Measurements from ENCODE around the gene SLC35E2B. TPM values are rescaled to one million over a fixed set of nuclear protein-coding genes. Genes with fewer than 3 reads are reported as not detected.
"Not testable (repeated sequence)": the region's sequence is repeated elsewhere in the genome, so short reads cannot be mapped to it uniquely, and the experiment has no call there.

The SLC35E2B gene
- total and polyA plus RNA-seq, 3 experiments from 2014 or later: 29.7 to 47.5 (median 29.9) TPM

DNA sequence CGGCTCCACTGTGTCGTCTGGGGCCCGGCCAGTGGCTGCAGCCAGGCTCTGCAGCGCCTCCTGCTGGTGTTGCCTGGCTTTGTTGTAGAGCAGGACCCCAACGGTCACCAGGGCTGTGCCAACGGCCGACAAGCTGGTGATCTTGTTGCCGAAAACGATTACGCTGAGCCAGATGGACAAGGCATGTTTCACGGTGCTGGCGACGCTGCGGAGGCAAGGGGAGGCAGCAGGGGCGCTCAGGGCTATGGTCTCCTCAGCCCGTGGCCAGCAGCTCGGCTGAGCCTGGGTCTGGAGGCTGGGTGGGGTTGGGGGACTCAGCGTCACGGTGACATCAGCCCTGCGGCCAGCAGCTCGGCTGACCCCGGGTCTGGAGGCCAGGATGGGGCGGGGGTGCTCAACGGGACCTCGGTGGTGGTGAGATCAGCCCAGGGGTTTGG lies 26.8 kb downstream of the SLC35E2B start:
- Histone ChIP-seq H3K36me3 (ENCODE audit: insufficient read depth, low read length) (peaks cover 11% of the 10 kb centered on the region), H3K4me1 (ENCODE audit: insufficient read depth, low read length) (no peaks in the 10 kb centered on the region), H3K27me3 (ENCODE audit: insufficient read depth, low read length, poor library complexity, severe bottlenecking) (no peaks in the 10 kb centered on the region), H3K27ac (ENCODE audit: low read depth, low read length) (no peak overlapping the region), H3K4me3 (ENCODE audit: low read length) (no peak overlapping the region), H3K9me3 (ENCODE audit: low read length) (no peaks in the 10 kb centered on the region)
- Mint-ChIP-seq H3K27ac (peak overlapping the region in 1 of 8 donors; percentile 70), H3K9me3 (no peaks in the 10 kb centered on the region), H3K27me3 (no peaks in the 10 kb centered on the region), H3K4me3 (no peak overlapping the region), H3K36me3 (peaks cover 3 to 39% (median 4%) of the 10 kb centered on the region in 3 donors), H3K4me1 (peaks cover 3 to 8% (median 7%) of the 10 kb centered on the region in 3 donors)
- ChIA-PET CTCF (interaction anchor here (1.6 kb wide), 1 partner anchor 44 kb away, joined by 4 read pairs; no protein-coding TSS in a partner anchor), POLR2A (no interaction called here)
- DNase-seq: peak in 1 of 5 donors; percentile 25

DNA sequence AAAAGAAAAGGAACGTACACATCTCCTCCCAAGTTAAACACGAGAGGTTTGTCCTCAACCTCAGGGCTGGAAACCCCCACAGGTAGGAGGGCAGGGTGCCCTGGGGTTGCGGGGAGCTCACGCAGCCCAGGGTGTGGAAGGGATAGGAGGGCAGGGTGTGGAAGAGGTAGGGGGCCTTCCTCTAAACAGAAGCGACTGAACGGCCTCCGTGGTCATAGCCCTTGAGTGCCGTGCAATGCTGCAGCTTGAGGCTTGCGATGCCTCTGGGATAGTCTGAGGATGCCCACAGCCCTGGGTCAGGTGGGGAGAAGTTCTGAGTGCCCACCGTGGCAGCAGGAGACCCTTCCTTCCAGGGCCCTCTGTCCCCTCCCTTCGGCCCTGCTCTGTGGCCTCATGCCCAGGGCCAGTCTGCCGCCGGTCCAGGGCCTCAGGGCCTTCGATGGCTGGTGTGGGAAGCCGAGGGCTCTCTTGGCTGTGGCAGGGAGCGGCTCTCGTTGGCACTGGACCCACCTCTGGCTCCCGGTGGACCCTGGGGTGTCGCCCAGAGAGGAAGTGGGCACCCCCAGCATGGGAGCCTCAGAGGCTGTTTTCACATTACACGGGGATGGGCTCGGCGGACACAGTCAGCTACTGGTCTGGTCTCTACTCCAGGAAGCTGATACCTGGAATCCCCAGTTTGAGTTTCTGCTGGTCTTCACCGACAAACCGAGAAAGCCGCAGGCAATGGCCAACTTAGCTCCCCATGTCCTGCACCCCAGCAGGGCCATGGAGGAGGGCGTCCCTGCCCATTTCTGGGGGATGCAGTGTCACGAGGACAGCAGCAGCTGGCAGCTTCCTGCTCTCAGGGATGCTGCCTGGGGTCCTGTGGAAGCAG lies 27.4 kb downstream of the SLC35E2B start:
- Mint-ChIP-seq H3K36me3 (peaks cover 3 to 36% (median 4%) of the 10 kb centered on the region in 3 donors), H3K9me3 (no peaks in the 10 kb centered on the region), H3K4me3 (no peak overlapping the region), H3K27ac (peak overlapping the region in 1 of 8 donors; percentile 93), H3K4me1 (peaks cover 3 to 8% (median 7%) of the 10 kb centered on the region in 3 donors), H3K27me3 (no peaks in the 10 kb centered on the region)
- ChIA-PET POLR2A (no interaction called here), CTCF (interaction anchor here (1.6 kb wide), 1 partner anchor 43 kb away, joined by 4 read pairs; no protein-coding TSS in a partner anchor)
- no peak overlapping the region for H3K4me3 ChIP-seq (ENCODE audit: low read length)
- peaks cover 11% of the 10 kb centered on the region for H3K36me3 ChIP-seq (ENCODE audit: insufficient read depth, low read length)
- H3K9me3 ChIP-seq (ENCODE audit: low read length): no peaks in the 10 kb centered on the region
- no peak overlapping the region for H3K27ac ChIP-seq (ENCODE audit: low read depth, low read length)
- no peaks in the 10 kb centered on the region for H3K4me1 ChIP-seq (ENCODE audit: insufficient read depth, low read length)
- H3K27me3 ChIP-seq (ENCODE audit: insufficient read depth, low read length, poor library complexity, severe bottlenecking): no peaks in the 10 kb centered on the region
- DNase-seq: no peak

DNA sequence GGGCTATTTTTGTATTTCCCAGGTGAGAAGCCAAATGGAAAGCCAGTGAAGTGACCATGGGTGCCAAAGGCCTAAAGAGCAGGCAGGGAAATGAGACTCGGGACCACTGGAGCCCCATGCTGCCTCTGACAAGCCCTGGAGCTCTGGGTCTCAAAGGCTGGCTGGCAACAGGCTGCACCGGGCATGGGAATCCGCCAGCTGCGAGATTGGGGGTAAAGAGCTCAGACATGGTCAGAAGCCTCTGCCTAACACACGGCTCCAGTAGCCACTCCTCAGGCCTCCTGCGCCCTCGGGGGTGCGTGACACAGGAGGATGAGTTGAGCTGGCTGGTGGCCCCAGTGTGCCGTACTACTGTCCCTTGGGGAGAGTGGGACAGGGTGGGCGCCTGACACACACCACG lies 28.3 kb downstream of the SLC35E2B start:
- H3K9me3 Mint-ChIP-seq; POLR2A ChIA-PET; H3K4me1 ChIP-seq (ENCODE audit: insufficient read depth, low read length): not testable (repeated sequence)

DNA sequence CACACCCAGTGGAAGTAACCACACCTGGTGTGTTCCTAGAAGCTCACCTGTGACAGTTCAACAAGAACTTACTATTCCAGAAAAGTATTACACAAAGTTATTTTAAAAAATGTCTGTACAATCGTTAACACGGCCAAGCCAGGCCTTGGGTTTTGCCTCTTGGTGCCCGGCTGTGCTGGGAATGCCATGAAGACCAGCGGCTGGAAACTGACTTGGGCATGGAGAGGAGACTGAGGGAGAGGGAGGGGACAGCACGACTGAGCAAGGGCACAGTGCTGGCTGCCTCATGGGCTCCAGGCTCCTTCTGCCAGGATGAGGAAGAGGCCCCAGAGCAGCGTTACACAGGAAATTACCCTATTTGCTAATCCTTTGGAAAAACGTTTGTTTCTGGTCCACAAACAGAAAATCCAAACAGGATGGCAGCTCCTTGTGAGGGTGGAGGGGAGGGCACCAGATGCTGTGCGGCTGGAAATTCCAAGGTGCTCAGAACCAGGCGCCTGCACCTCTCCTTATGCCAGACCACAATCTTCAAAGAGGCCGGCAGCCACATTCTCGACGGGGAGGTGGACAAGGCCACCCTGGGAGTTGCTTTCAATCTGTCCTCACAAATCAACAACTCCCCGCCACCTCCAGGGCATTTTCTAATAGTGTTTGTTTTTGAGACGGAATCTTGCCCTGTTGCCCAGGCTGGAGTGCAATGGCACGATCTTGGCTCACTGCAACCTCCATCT lies 29.6 kb downstream of the SLC35E2B start:
- CTCF ChIA-PET: not testable (repeated sequence)
- Mint-ChIP-seq H3K27ac (peak overlapping the region in 4 of 8 donors; percentile 61 to 83 (median 64)), H3K4me1 (peaks cover 7 to 13% (median 8%) of the 10 kb centered on the region in 3 donors)

More for the DNA sequence above, 28.3 kb downstream of the SLC35E2B start:
- H3K27ac Mint-ChIP-seq; H3K9me3 ChIP-seq (ENCODE audit: low read length); H3K27me3 Mint-ChIP-seq; H3K27ac ChIP-seq (ENCODE audit: low read depth, low read length); H3K4me1 Mint-ChIP-seq; H3K4me3 ChIP-seq (ENCODE audit: low read length); H3K27me3 ChIP-seq (ENCODE audit: insufficient read depth, low read length, poor library complexity, severe bottlenecking); CTCF ChIA-PET; DNase-seq; H3K4me3 Mint-ChIP-seq: not testable (repeated sequence)
- H3K36me3 ChIP-seq (ENCODE audit: insufficient read depth, low read length): peaks cover 11% of the 10 kb centered on the region
- peaks cover 3 to 28% (median 4%) of the 10 kb centered on the region in 3 donors for H3K36me3 Mint-ChIP-seq

DNA sequence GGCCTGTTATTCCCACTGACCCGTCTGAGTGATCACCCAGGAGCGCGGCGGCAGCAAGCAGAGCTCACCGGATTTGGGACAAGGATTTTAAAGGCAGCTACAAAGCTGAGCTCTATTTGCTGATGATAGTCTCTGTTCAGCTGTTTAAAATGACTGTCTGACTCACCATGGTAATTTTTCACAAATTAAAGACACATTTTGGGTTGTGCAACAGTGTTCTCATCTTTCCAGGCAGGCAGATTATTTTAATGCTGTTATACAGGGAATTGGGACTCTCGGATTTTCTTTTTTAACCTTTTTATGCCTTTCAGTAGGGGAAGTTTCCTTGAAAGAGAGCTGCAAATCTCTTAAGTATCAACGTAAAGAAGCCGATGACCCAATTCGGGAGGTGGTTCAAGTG lies 30.2 kb downstream of the SLC35E2B start:
- H3K9me3 Mint-ChIP-seq; DNase-seq; POLR2A ChIA-PET; H3K27ac Mint-ChIP-seq; H3K27me3 ChIP-seq (ENCODE audit: insufficient read depth, low read length, poor library complexity, severe bottlenecking); H3K27ac ChIP-seq (ENCODE audit: low read depth, low read length); H3K27me3 Mint-ChIP-seq; H3K4me3 Mint-ChIP-seq; H3K9me3 ChIP-seq (ENCODE audit: low read length); H3K4me3 ChIP-seq (ENCODE audit: low read length); H3K4me1 ChIP-seq (ENCODE audit: insufficient read depth, low read length); CTCF ChIA-PET: not testable (repeated sequence)
- H3K4me1 Mint-ChIP-seq: peaks cover 6 to 12% (median 7%) of the 10 kb centered on the region in 3 donors
- peaks cover 11% of the 10 kb centered on the region for H3K36me3 ChIP-seq (ENCODE audit: insufficient read depth, low read length)
- H3K36me3 Mint-ChIP-seq: peaks cover under 1 to 22% (median 1%) of the 10 kb centered on the region in 3 donors

More for the DNA sequence above, 29.6 kb downstream of the SLC35E2B start:
- H3K4me3 Mint-ChIP-seq; H3K9me3 ChIP-seq (ENCODE audit: low read length); H3K4me1 ChIP-seq (ENCODE audit: insufficient read depth, low read length); H3K27me3 ChIP-seq (ENCODE audit: insufficient read depth, low read length, poor library complexity, severe bottlenecking); DNase-seq; H3K4me3 ChIP-seq (ENCODE audit: low read length); H3K9me3 Mint-ChIP-seq; POLR2A ChIA-PET; H3K27me3 Mint-ChIP-seq; H3K27ac ChIP-seq (ENCODE audit: low read depth, low read length): not testable (repeated sequence)
- H3K36me3 ChIP-seq (ENCODE audit: insufficient read depth, low read length): peaks cover 11% of the 10 kb centered on the region
- peaks cover 3 to 24% (median 4%) of the 10 kb centered on the region in 3 donors for H3K36me3 Mint-ChIP-seq

DNA sequence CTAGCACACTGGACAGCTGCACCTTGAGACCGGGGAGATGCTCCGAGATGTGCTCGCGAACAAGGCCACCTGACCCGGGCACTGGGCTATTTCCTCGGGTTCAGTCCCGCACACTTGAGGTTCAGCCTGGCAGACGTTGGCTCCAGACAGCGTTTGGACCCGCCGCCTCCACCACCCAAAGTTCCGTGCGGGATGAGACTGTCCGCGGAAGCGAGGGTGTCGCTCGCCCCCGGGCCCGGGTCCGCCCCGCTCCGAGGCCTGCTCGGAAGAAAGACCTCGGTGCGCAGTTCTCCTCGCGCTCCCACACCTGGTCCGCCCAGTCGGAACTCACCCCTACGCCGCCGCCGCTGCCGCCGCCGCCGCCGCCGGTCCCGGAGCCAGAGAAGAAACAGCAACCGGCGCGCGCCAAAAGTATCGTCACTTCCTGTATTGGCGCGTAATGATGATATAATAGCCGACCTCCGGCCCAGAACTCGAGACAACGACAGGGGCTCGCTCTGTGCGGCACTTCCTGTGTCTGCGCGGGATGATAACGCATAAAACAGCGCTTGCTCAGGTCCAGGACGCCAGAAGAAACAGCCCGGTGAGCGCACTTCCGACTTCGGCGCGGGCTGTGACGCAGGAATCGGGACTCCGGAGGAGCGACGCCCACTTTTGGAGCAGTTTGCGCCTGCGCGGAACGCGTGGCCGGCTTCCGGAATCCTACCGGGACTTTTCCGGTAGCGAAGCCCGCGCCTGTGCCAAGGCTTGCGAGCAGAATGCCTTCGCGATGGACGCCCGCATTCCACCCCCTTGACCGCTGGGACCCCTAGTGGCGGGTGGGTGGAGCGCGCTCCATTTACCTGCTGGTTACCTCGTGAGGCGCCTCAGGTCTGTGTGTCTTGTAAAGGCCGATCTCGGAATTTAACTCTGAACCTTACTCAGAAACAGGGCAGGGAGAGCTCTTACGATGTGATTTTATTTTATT lies 33.7 kb downstream of the SLC35E2B start, which contains the start of gene CDK11B:
Gene CDK11B, minus strand, starts transcription at position 422 of the 967 bp plus-strand sequence. CDS start 1,519 bp downstream, outside the sequence.
- H3K9me3 ChIP-seq (ENCODE audit: low read length); H3K27me3 ChIP-seq (ENCODE audit: insufficient read depth, low read length, poor library complexity, severe bottlenecking); H3K4me1 ChIP-seq (ENCODE audit: insufficient read depth, low read length); CTCF ChIA-PET; H3K27me3 Mint-ChIP-seq; H3K9me3 Mint-ChIP-seq; POLR2A ChIA-PET: not testable (repeated sequence)
- peak; percentile 93 to 98 (median 97) for DNase-seq
- Mint-ChIP-seq H3K4me3 (peak within 1 kb of the TSS; percentile 91 to 99 (median 96)), H3K4me1 (peaks cover 6 to 13% (median 7%) of the 10 kb centered on the region in 3 donors), H3K27ac (peak within 1 kb of the TSS; percentile 91 to 100 (median 100)), H3K36me3 (peaks cover 0 to 29% (median 2%) of the 10 kb centered on the region in 3 donors)
- peak within 1 kb of the TSS; percentile 92 for H3K27ac ChIP-seq (ENCODE audit: low read depth, low read length)
- H3K4me3 ChIP-seq (ENCODE audit: low read length): peak within 1 kb of the TSS; percentile 43
- H3K36me3 ChIP-seq (ENCODE audit: insufficient read depth, low read length): peaks cover 19% of the 10 kb centered on the region

DNA sequence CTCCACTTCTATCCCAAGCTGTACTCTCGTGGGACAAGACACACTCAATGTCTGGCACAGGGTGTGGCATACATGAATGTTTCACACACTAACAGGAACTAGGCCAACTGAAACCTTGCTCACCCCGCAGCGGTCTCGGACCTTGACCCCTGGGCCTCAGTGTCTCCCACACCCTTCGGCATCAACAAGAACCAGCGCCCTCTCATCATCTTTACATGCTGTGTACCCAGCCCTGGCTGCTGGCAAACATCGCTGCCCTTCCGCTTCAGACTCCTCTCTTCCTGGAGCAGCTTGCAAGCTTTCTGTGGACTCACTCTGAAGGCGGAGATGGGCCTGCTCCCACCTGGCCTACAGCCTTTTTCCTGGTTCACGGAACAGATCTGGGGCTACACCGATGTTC lies 44.3 kb downstream of the SLC35E2B start:
- H3K27me3 Mint-ChIP-seq; H3K27me3 ChIP-seq (ENCODE audit: insufficient read depth, low read length, poor library complexity, severe bottlenecking); POLR2A ChIA-PET; H3K4me3 ChIP-seq (ENCODE audit: low read length); CTCF ChIA-PET; H3K4me1 Mint-ChIP-seq; H3K27ac ChIP-seq (ENCODE audit: low read depth, low read length); DNase-seq; H3K9me3 Mint-ChIP-seq; H3K9me3 ChIP-seq (ENCODE audit: low read length); H3K4me1 ChIP-seq (ENCODE audit: insufficient read depth, low read length); H3K4me3 Mint-ChIP-seq: not testable (repeated sequence)
- peaks cover 10 to 62% (median 29%) of the 10 kb centered on the region in 3 donors for H3K36me3 Mint-ChIP-seq
- peak overlapping the region in 2 of 8 donors; percentile 18 to 64 for H3K27ac Mint-ChIP-seq
- peaks cover 22% of the 10 kb centered on the region for H3K36me3 ChIP-seq (ENCODE audit: insufficient read depth, low read length)

Measured in CD8-positive, alpha-beta memory T cell (primary cell).